Neural progenitor cell (in vitro differentiated cells): ENCODE data around the gene ZCCHC7.
"Not testable (repeated sequence)": the region's sequence is repeated elsewhere in the genome, so short reads cannot be mapped to it uniquely, and the experiment has no call there.

Experiments used
- EZH2phosphoT487 ChIP-seq: fragments of 200-600 bp; sonication (generic); IDR thresholded peaks from 2 replicates; pipeline ENCODE4 v1.6.1; 2017; ENCODE audit warnings: antibody characterized with exemption
- TF ChIP-seq, protein P1 (sequence below): fragments of 200-600 bp; sonication (generic); IDR thresholded peaks from 2 replicates; pipeline ENCODE4 v1.5.1; 2017; ENCODE audit warnings: antibody characterized with exemption, mild to moderate bottlenecking

GRCh38 chr9:37291612-37292238 lies 171.4 kb downstream of the ZCCHC7 start:
- TF ChIP-seq, protein P1, sequence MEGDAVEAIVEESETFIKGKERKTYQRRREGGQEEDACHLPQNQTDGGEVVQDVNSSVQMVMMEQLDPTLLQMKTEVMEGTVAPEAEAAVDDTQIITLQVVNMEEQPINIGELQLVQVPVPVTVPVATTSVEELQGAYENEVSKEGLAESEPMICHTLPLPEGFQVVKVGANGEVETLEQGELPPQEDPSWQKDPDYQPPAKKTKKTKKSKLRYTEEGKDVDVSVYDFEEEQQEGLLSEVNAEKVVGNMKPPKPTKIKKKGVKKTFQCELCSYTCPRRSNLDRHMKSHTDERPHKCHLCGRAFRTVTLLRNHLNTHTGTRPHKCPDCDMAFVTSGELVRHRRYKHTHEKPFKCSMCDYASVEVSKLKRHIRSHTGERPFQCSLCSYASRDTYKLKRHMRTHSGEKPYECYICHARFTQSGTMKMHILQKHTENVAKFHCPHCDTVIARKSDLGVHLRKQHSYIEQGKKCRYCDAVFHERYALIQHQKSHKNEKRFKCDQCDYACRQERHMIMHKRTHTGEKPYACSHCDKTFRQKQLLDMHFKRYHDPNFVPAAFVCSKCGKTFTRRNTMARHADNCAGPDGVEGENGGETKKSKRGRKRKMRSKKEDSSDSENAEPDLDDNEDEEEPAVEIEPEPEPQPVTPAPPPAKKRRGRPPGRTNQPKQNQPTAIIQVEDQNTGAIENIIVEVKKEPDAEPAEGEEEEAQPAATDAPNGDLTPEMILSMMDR = not testable (repeated sequence)
- not testable (repeated sequence) for TF ChIP-seq EZH2phosphoT487
